B cell (primary cell): Measurements from ENCODE around the gene KLHL2. TPM values are rescaled to one million over a fixed set of nuclear protein-coding genes. Genes with fewer than 3 reads are reported as not detected.
"Not testable (repeated sequence)": the region's sequence is repeated elsewhere in the genome, so short reads cannot be mapped to it uniquely, and the experiment has no call there.

ENCODE experiments used
- ATAC-seq: fragments of 200-7000 bp; cut with Tn5 transposase; one replicate; pipeline ENCODE4 v1.10.0; 2021; ENCODE audit warnings: low read depth, mild to moderate bottlenecking, moderate number of reproducible peaks, moderate library complexity
- CTCF ChIA-PET: fragments of 350-600 bp; sonication (Branson Sonifier 250); formaldehyde crosslinking; loops from one replicate; lab custom pipeline; 2021; ENCODE audit warnings: antibody characterized with exemption, inconsistent platforms; lab: Charles Lee
- POLR2A ChIA-PET: fragments of 350-600 bp; sonication (Branson Sonifier 250); formaldehyde crosslinking; loops from one replicate; lab custom pipeline; 2021; ENCODE audit warnings: antibody characterized with exemption; lab: Charles Lee
- DNase-seq: peaks from one replicate; pipeline ENCODE4 v3.0.0; 2013
- H2AFZ ChIP-seq: 2 replicates; pipeline ENCODE4 v1.6.1; 2012; ENCODE audit warnings: mild to moderate bottlenecking, low read depth, low read length; ENCODE audit not compliant: insufficient read depth, poor library complexity, severe bottlenecking
- H3K27ac ChIP-seq, 2 donors: 1 replicate in 1 of 2; 2 replicates in 1 of 2; pipeline ENCODE4 v1.5.1; 2012 to 2013; ENCODE audit warnings: low read length in 2 of 2, mild to moderate bottlenecking in 2 of 2, moderate library complexity in 1 of 2
- H3K27me3 ChIP-seq, 4 experiments: fragments of 200-600 bp in 1 of 4; sonication (generic) in 1 of 4; replicated peaks in 1 of 4; 1 replicate in 2 of 4; 2 replicates in 2 of 4; pipeline versions ENCODE4 v1.6.1 to v1.7.0; 2013 to 2016; ENCODE audit warnings: low read length in 3 of 4, mild to moderate bottlenecking in 2 of 4, mixed read lengths in 1 of 4, moderate library complexity in 1 of 4; ENCODE audit not compliant: insufficient read depth in 4 of 4, control insufficient read depth in 3 of 4; ENCODE audit errors: control extremely low read depth in 1 of 4
- H3K36me3 ChIP-seq, 2 experiments: replicated peaks in 1 of 2; 1 replicate in 1 of 2; 2 replicates in 1 of 2; pipeline versions ENCODE4 v1.6.1 to v1.7.1; 2013; ENCODE audit warnings: low read length in 1 of 2; ENCODE audit not compliant: insufficient read depth in 2 of 2, control insufficient read depth in 1 of 2; ENCODE audit errors: control extremely low read depth in 1 of 2, extremely low read depth in 1 of 2
- H3K4me1 ChIP-seq, 2 donors: fragments of 200-600 bp in 1 of 2; sonication (generic) in 1 of 2; 1 replicate in 1 of 2; 2 replicates in 1 of 2; pipeline versions ENCODE4 v1.5.1 to v1.6.1; 2013 to 2017; ENCODE audit warnings: low read length in 2 of 2; ENCODE audit not compliant: control insufficient read depth in 2 of 2, insufficient read depth in 2 of 2
- H3K4me2 ChIP-seq: replicated peaks from 2 replicates; pipeline ENCODE3; 2012; ENCODE audit warnings: mild to moderate bottlenecking, low read depth, low read length; ENCODE audit not compliant: poor library complexity, severe bottlenecking
- H3K4me3 ChIP-seq, 5 experiments: fragments of 200-600 bp in 1 of 5; sonication (generic) in 1 of 5; 1 replicate in 3 of 5; 2 replicates in 2 of 5; pipeline versions ENCODE4 v1.5.1 to v1.7.0; 2011 to 2016; ENCODE audit warnings: low read length in 4 of 5, mild to moderate bottlenecking in 4 of 5, low read depth in 2 of 5, control low read depth in 1 of 5, moderate library complexity in 1 of 5; ENCODE audit not compliant: insufficient read depth in 1 of 5; ENCODE audit errors: control extremely low read depth in 1 of 5, extremely low read depth in 1 of 5
- H3K79me2 ChIP-seq: fragments of 200-600 bp; sonication (generic); one replicate; pipeline ENCODE4 v1.6.0; 2016; ENCODE audit warnings: low read length; ENCODE audit not compliant: control insufficient read depth, insufficient read depth
- H3K9ac ChIP-seq: fragments of 200-600 bp; sonication (generic); 2 replicates; pipeline ENCODE4 v1.6.1; 2017; ENCODE audit warnings: mild to moderate bottlenecking, low read length, moderate library complexity
- H3K9me3 ChIP-seq, 3 donors: one replicate each; pipeline versions ENCODE4 v1.6.1 to v1.7.1; 2013; ENCODE audit warnings: low read length in 2 of 3; ENCODE audit not compliant: control insufficient read depth in 2 of 3, insufficient read depth in 1 of 3; ENCODE audit errors: control extremely low read depth in 1 of 3
- H4K20me1 ChIP-seq: 2 replicates; pipeline ENCODE4 v1.6.0; 2012; ENCODE audit warnings: mild to moderate bottlenecking, low read length; ENCODE audit not compliant: insufficient read depth, control insufficient read depth, poor library complexity, severe bottlenecking
- H3K27ac Mint-ChIP-seq: one replicate; pipeline ENCODE4 v1.8.0; 2021; ENCODE audit warnings: mixed read lengths
- H3K27me3 Mint-ChIP-seq: one replicate; pipeline ENCODE4 v1.8.0; 2021; ENCODE audit warnings: mixed read lengths
- H3K4me1 Mint-ChIP-seq: one replicate; pipeline ENCODE4 v1.8.0; 2021; ENCODE audit warnings: mixed read lengths
- H3K4me3 Mint-ChIP-seq: one replicate; pipeline ENCODE4 v1.8.0; 2021; ENCODE audit warnings: mixed read lengths
- H3K9me3 Mint-ChIP-seq: one replicate; pipeline ENCODE4 v1.8.0; 2022; ENCODE audit warnings: mixed read lengths; ENCODE audit not compliant: insufficient read depth
- CTCF ChIP-seq: fragments of 200-600 bp; IDR thresholded peaks from one replicate; pipeline ENCODE4 v1.8.0; 2022; ENCODE audit warnings: antibody characterized with exemption, mild to moderate bottlenecking
- EZH2 ChIP-seq: IDR thresholded peaks from 2 replicates; pipeline ENCODE4 v1.6.1; 2012; ENCODE audit warnings: borderline replicate concordance, low read depth, mild to moderate bottlenecking, moderate library complexity, low read length; ENCODE audit not compliant: insufficient read depth, poor library complexity, severe bottlenecking
- WGBS: methylation state at CpG from one replicate; pipeline ENCODE4 v1.1.5; 2013; ENCODE audit warnings: missing lambda C conversion rate; ENCODE audit not compliant: insufficient coverage; 5-methylcytosine and 5-hydroxymethylcytosine counted together
- intact Hi-C: fragments of 100-400 bp; cut with micrococcal nuclease; formaldehyde crosslinking; loops from one replicate; pipeline ENCODE4 v1.10.0; 2022
- polyA plus RNA-seq: library from polyadenylated mRNA; depleted of rRNA; stranded (reverse); fragments of >200 nt; gene quantifications from 2 replicates; pipeline ENCODE4 v1.2.3, GENCODE V29; 2012
- total RNA-seq, 2 donors: library from RNA; stranded (reverse); fragments of 120-200 nt in 1 of 2; gene quantifications; 1 replicate in 1 of 2; 2 replicates in 1 of 2; pipeline versions ENCODE4 v1.2.3 to v1.2.4, GENCODE V29; 2013 to 2022

Gene KLHL2
- total and polyA plus RNA-seq, 2 donors (not counting 1 experiment from before 2014, with no cell fraction given), result 7.8 to 77.5 TPM

GRCh38 chr4:165221993-165222650 lies 14.8 kb downstream of the KLHL2 start:
- H3K4me3 ChIP-seq, H3K27ac ChIP-seq, H3K9ac ChIP-seq, POLR2A ChIA-PET, DNase-seq, CTCF ChIA-PET, H3K9me3 Mint-ChIP-seq, intact Hi-C loops, H3K4me3 Mint-ChIP-seq, H3K4me2 ChIP-seq, H3K27ac Mint-ChIP-seq, H2AFZ ChIP-seq, H4K20me1 ChIP-seq, H3K27me3 ChIP-seq, H3K9me3 ChIP-seq, H3K4me1 ChIP-seq, ATAC-seq, H3K27me3 Mint-ChIP-seq, H3K36me3 ChIP-seq: not testable (repeated sequence)
- peaks cover 37% of the 10 kb centered on the region for H3K4me1 Mint-ChIP-seq
- H3K79me2 ChIP-seq, result peaks cover 12% of the 10 kb centered on the region
- 29% methylated on average over 2 of the region's 5 CpGs for WGBS

GRCh38 chr4:165222651-165222994 lies 15.3 kb downstream of the KLHL2 start:
- Histone ChIP-seq H3K9me3 (no peaks in the 10 kb centered on the region), H3K27ac (no peak overlapping the region), H3K4me2 (no peak overlapping the region), H3K4me1 (peaks cover 8 to 9% of the 10 kb centered on the region in 2 donors), H3K79me2 (peaks cover 8% of the 10 kb centered on the region), H3K36me3 (no peaks in the 10 kb centered on the region), H4K20me1 (peaks cover under 1% of the 10 kb centered on the region), H3K4me3 (no peak overlapping the region), H3K9ac (no peak overlapping the region), H2AFZ (no peak overlapping the region), H3K27me3 (no peaks in the 10 kb centered on the region)
- POLR2A ChIA-PET, result no interaction called here
- no peak for TF ChIP-seq CTCF
- TF ChIP-seq EZH2, result no peak
- intact Hi-C loops, result no loop called here
- WGBS, result no CpG with 5 or more reads among the region's 2 CpGs
- Mint-ChIP-seq H3K4me1 (peaks cover 32% of the 10 kb centered on the region), H3K27me3 (no peaks in the 10 kb centered on the region), H3K4me3 (no peak overlapping the region), H3K27ac (no peak overlapping the region), H3K9me3 (no peaks in the 10 kb centered on the region)
- no peak for DNase-seq
- CTCF ChIA-PET, result no interaction called here
- ATAC-seq, result no peak

- H3K9ac ChIP-seq, H3K4me3 Mint-ChIP-seq, H3K9me3 Mint-ChIP-seq, H4K20me1 ChIP-seq, H3K4me1 ChIP-seq, H3K27ac ChIP-seq, DNase-seq, H3K27me3 ChIP-seq, H3K4me1 Mint-ChIP-seq, CTCF ChIA-PET, H3K4me2 ChIP-seq, H3K9me3 ChIP-seq, ATAC-seq, H3K79me2 ChIP-seq, H3K27me3 Mint-ChIP-seq, H3K27ac Mint-ChIP-seq, H2AFZ ChIP-seq, intact Hi-C loops, POLR2A ChIA-PET, H3K4me3 ChIP-seq: not testable (repeated sequence)
- WGBS, result 100% methylated on average over 1 of the region's 2 CpGs
- H3K36me3 ChIP-seq, result peaks cover 0 to 11% of the 10 kb centered on the region in 2 experiments
Observed at GRCh38 chr4:165227401-165227800, 20.0 kb downstream of the KLHL2 start.
